GM19023 (cell line): Measurements from ENCODE around the gene PTPRN2.

Source experiments
- ATAC-seq: cut with Tn5 transposase; IDR thresholded peaks from one replicate; pipeline ENCODE4 v1.9.1; 2021; ENCODE audit warnings: mild to moderate bottlenecking, moderate library complexity; ENCODE audit not compliant: unreplicated experiment

PTPRN2 gene

DNA sequence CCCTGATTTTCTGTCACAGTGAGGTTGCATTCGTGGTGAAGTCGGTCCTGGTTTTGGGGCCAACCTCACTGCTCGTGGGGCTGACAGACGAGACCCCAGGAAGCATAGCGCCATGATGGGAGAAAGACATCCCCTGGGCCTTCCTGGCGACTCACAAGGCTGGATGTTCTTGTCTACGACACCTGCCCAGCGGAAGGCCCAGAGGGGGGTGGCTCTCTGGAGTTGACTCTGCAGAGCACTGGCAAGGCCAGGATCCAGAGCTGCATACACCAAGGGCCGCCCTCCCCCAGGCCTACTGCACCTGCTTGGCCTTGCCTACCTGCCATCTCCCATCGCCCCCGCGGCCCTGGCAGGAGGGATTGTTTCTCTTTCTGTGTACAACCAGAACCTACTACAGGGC, 608.9 kb downstream of the PTPRN2 start:
- no peak for ATAC-seq

- no peak for ATAC-seq
These were observed 609.7 kb downstream of the PTPRN2 start for GRCh38 chr7:157977717-157978496.

- ATAC-seq = no peak
These were observed 610.3 kb downstream of the PTPRN2 start for GRCh38 chr7:157977306-157977705.

DNA sequence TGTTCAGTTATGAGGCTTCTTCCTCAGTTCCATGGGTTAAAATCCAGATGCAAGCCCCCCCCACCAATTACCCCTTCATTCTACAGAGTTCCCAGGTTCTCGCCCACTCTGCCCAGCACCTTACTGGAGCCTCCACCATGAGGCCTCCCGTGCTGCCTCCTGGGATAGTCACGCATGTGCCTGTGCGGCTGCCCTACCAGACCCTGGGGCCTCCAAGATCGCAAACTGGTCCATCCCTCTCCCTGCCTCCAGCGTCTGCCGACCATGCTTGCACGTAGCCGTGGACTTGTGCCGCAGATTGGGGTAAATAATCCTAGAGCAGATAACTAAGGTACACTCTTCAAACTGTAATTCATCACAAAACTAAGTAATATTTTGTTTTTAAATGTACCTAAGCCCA, 611.2 kb downstream of the PTPRN2 start:
- no peak for ATAC-seq

DNA sequence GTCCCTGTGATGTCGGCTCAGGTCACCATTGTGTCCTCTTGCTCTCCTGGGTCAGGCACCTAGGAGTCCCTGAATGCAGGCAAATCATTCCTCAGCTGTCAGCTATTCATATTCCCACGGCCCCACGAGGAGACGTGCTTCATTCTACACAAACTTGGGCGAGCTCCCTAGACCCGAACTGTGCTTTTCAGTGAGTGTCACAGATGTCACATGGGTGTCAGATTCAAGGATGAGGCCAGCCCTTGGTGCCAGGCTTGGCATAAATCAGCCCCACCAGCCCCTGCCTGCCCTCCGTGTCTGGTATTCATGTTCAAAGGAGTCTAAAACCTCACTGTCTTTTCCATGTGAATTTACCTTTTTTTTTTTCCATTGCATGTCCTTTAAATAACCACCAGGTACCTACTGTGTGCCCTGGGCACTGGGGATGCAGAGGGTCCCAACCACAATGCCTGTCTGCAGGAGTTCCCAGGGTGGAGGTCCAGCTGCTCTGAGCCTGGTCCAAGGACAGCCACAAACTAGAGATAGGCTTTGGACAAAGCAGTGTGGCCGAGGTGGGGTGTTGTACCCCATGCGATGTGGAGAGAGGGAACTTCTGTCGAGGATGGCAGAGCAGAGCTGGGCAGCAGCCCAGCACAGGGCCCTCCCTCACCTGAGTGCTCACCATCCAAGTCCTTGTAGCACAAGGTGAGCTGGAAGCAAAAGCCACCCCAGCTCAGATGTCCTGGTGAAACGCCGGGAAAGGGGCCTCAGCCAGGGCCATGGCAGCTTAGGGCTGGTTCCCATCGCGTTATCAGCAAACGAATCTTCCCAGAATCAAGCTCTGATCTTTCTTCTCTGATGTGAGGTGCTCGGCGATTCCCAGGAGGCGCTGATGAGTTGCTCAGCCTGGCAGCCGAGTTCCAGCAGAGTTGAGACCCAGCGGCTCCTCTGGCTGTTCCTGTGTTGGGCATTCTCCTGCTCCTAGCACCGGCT, 611.9 kb downstream of the PTPRN2 start:
- ATAC-seq = no peak

GRCh38 chr7:157974678-157975230, 612.9 kb downstream of the PTPRN2 start:
- ATAC-seq = no peak

- no peak for ATAC-seq
These were observed 613.5 kb downstream of the PTPRN2 start for GRCh38 chr7:157973971-157974677.

DNA sequence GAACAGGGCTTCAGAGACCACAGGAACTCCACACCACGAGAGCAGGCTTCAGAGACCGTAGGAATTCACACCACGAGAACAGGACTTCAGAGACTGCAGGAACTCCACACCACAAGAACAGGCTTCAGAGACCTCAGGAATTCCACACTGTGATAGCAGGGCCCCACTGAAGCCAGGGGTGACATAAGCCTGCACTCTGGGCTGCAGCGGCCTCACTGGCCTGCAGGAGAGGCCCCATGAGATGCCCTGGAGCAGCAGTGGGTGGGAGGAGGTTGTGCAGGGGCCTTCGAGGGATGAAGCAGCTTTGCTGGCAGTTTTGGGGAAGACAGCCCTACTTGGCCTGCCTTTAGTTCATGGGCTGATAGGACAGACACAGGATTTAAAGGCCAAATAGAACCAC, 614.7 kb downstream of the PTPRN2 start:
- ATAC-seq = no peak

DNA sequence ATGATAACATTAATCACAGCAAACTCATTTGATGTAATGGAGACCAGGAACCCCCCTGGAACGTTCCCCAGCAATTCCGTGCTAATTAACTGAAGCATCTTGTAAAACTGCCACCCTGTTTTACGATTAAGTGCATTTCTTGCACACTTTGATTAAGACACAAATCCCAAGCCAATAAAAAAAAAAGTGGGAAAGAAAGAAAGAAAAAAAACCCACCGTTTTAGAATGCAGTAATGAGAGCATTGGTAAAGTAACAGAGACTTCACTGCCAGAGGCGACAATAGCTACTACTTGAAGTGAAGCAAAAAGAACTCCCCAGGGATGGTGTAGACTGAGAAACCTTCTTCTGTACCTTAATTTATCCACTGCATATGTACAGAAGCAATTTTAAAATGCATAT, 616.1 kb downstream of the PTPRN2 start:
- ATAC-seq = no peak

- no peak for ATAC-seq
These were observed 616.9 kb downstream of the PTPRN2 start for GRCh38 chr7:157970744-157971143.

GRCh38 chr7:157969995-157970394, 617.6 kb downstream of the PTPRN2 start:
- no peak for ATAC-seq

GRCh38 chr7:157966490-157966889, 621.1 kb downstream of the PTPRN2 start:
- ATAC-seq = no peak

- no peak for ATAC-seq
These were observed 623.1 kb downstream of the PTPRN2 start for GRCh38 chr7:157964521-157964920.

- ATAC-seq = no peak
These were observed 623.6 kb downstream of the PTPRN2 start for GRCh38 chr7:157964016-157964415.

- ATAC-seq = no peak
These were observed 624.1 kb downstream of the PTPRN2 start for GRCh38 chr7:157963526-157963925.

- no peak for ATAC-seq
These were observed 624.9 kb downstream of the PTPRN2 start for GRCh38 chr7:157962458-157963306.

DNA sequence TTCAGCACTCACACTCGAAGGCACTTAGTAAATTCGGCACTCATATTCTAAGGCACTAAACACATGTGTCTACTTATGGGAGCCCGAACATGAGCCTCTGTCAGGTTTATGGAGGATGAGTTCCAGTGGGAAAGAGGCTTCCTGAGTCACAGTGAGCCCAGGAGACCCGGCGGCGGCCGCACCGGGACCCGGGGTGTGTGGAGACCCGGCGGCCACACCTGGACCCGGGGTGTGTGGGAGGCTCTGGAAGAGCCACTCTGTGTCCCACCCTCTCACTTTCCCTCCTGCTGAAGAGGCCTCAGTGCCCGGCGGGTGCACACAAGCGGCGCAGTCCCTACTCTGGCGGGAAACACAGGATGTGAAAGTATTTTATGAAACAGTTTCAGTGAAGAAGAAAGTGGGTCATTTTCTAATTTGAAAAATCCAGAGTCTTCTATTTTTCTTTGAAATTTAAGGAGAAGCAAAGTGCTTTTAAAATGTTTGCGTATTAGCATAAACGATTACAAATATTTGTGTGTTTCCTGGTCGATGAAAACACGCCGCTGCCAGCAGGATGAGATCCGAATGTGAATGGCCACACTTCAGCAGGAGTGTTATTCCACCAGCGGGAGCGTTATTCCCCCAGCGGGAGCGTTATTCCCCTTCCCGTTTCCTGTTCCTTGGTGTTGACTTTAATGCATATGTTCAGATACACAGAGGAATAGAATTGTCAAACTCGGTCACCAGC, 625.7 kb downstream of the PTPRN2 start:
- no peak for ATAC-seq

- ATAC-seq = no peak
These were observed 632.1 kb downstream of the PTPRN2 start for GRCh38 chr7:157955348-157955999.

DNA sequence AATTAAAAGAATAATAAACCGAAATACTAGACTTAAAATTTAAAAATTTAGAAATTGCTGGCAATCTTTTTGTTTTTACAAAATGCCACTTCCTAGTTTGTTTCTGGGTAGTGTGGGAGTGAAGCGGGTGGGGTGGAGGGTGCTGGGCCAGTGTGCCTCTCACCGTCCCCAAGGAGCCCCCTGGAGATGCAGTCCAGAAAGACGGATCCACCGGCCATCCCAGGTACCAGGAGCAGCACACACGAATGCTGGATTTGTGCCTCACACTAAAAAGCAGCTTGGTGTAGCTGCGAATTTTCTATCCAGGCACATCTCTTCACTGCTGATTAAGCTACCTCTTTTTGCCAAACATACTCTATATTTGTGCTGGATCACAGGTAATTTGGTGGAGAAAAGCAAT, 632.7 kb downstream of the PTPRN2 start:
- no peak for ATAC-seq
